SK-N-SH (cell line): ENCODE data around the gene PRDM10. TPM values are rescaled to one million over a fixed set of nuclear protein-coding genes. Genes with fewer than 3 reads are reported as not detected.

Experiments used
- CTCF ChIA-PET: fragments of 300-600, 350-600 bp; formaldehyde crosslinking; extraction: SDS; loops from one replicate; lab custom pipeline; 2021; lab: Yijun Ruan, JAX
- POLR2A ChIA-PET: fragments of 350-600 bp; sonication (Branson Sonifier 250); formaldehyde crosslinking; extraction: SDS; loops from one replicate; lab custom pipeline; 2020; ENCODE audit warnings: antibody characterized with exemption, inconsistent platforms; lab: Yijun Ruan, JAX
- DNase-seq: peaks from one replicate; pipeline ENCODE4 v3.0.0; 2012
- H2AFZ ChIP-seq: fragments of 200-600 bp; sonication (generic); 2 replicates; pipeline ENCODE4 v1.8.1; 2016; ENCODE audit warnings: antibody characterized with exemption, mild to moderate bottlenecking, low read depth
- H3F3A ChIP-seq: fragments of 200-600 bp; sonication (generic); replicated peaks from 2 replicates; pipeline ENCODE3; 2016; ENCODE audit warnings: antibody characterized with exemption, mild to moderate bottlenecking; ENCODE audit not compliant: insufficient read depth
- H3K27ac ChIP-seq, 2 experiments: fragments of 200-500 bp in 1 of 2; fragments of 200-600 bp in 1 of 2; sonication (Bioruptor generic) in 1 of 2; sonication (generic), shearing (Covaris generic) in 1 of 2; 2 replicates each; pipeline versions ENCODE4 v1.5.1 to v1.6.1; 2014 to 2016; ENCODE audit warnings: low read depth in 2 of 2, inconsistent platforms in 1 of 2, low read length in 1 of 2, mild to moderate bottlenecking in 1 of 2, mixed read lengths in 1 of 2
- H3K27me3 ChIP-seq: fragments of 200-600 bp; sonication (generic), shearing (Covaris generic); 2 replicates; pipeline ENCODE4 v1.6.1; 2016; ENCODE audit warnings: mixed run types; ENCODE audit not compliant: insufficient read depth
- H3K36me3 ChIP-seq, 2 experiments: fragments of 200-500 bp in 1 of 2; fragments of 200-600 bp in 1 of 2; sonication (Bioruptor generic) in 1 of 2; sonication (generic) in 1 of 2; replicated peaks in 1 of 2; 2 replicates each; pipeline versions ENCODE3 to v1.5.1; 2014 to 2016; ENCODE audit warnings: low read length in 1 of 2, mild to moderate bottlenecking in 1 of 2; ENCODE audit not compliant: insufficient read depth in 2 of 2, control insufficient read depth in 1 of 2
- H3K4me1 ChIP-seq, 2 experiments: fragments of 200-500 bp in 1 of 2; fragments of 200-600 bp in 1 of 2; sonication (Bioruptor generic) in 1 of 2; sonication (generic), shearing (Covaris generic) in 1 of 2; 2 replicates each; pipeline versions ENCODE4 v1.5.1 to v1.6.1; 2014 to 2016; ENCODE audit warnings: low read depth in 1 of 2, low read length in 1 of 2, mixed run types in 1 of 2; ENCODE audit not compliant: insufficient read depth in 2 of 2, control insufficient read depth in 1 of 2
- H3K4me2 ChIP-seq: fragments of 200-600 bp; sonication (generic), shearing (Covaris generic); 2 replicates; pipeline ENCODE4 v1.6.1; 2017; ENCODE audit warnings: mixed run types
- H3K4me3 ChIP-seq, 2 experiments: fragments of 200-500 bp in 1 of 2; fragments of 200-600 bp in 1 of 2; sonication (Bioruptor generic) in 1 of 2; sonication (generic), shearing (Covaris generic) in 1 of 2; 2 replicates each; pipeline versions ENCODE4 v1.5.1 to v1.8.1; 2014 to 2016; ENCODE audit warnings: low read depth in 2 of 2, inconsistent platforms in 1 of 2, low read length in 1 of 2, mild to moderate bottlenecking in 1 of 2, mixed read lengths in 1 of 2, moderate library complexity in 1 of 2
- H3K79me2 ChIP-seq: fragments of 200-600 bp; sonication (generic); 2 replicates; pipeline ENCODE4 v1.8.1; 2017; ENCODE audit warnings: mild to moderate bottlenecking; ENCODE audit not compliant: insufficient read depth
- H3K9ac ChIP-seq: fragments of 200-600 bp; sonication (generic); 2 replicates; pipeline ENCODE4 v1.6.1; 2017; ENCODE audit warnings: mixed run types
- H3K9me2 ChIP-seq: fragments of 200-600 bp; sonication (generic); 2 replicates; pipeline ENCODE4 v1.6.1; 2017; ENCODE audit warnings: mixed run types
- H3K9me3 ChIP-seq: fragments of 200-600 bp; sonication (generic); 2 replicates; pipeline ENCODE4 v1.6.1; 2017; ENCODE audit warnings: mixed run types, mild to moderate bottlenecking, moderate library complexity
- H4K20me1 ChIP-seq: fragments of 200-600 bp; sonication (generic); 2 replicates; pipeline ENCODE4 v1.6.1; 2017; ENCODE audit warnings: mild to moderate bottlenecking, mixed run types; ENCODE audit not compliant: insufficient read depth
- CHD2 ChIP-seq: fragments of 150-350 bp; IDR thresholded peaks from 2 replicates; pipeline ENCODE4 v1.6.1; 2018; ENCODE audit warnings: low read length; ENCODE audit not compliant: partially characterized antibody
- EP300 ChIP-seq, 2 experiments: IDR thresholded peaks; 2 replicates each; pipeline versions ENCODE4 v1.4.0 to v1.6.1; 2012; ENCODE audit warnings: borderline replicate concordance in 1 of 2, low read depth in 1 of 2, low read length in 1 of 2
- EZH2phosphoT487 ChIP-seq: fragments of 200-600 bp; sonication (generic); IDR thresholded peaks from 2 replicates; pipeline ENCODE4 v1.6.1; 2017; ENCODE audit warnings: low read depth, mixed run types, mild to moderate bottlenecking, antibody characterized with exemption, moderate library complexity, borderline replicate concordance
- GABPA ChIP-seq: IDR thresholded peaks from 2 replicates; pipeline ENCODE4 v1.4.0; 2012; ENCODE audit warnings: low read depth, mild to moderate bottlenecking
- GATA2 ChIP-seq: sonication (generic); formaldehyde crosslinking; IDR thresholded peaks from 2 replicates; pipeline ENCODE4 v1.5.0; 2020; ENCODE audit warnings: mild to moderate bottlenecking, missing genetic modification reagents
- POLR2AphosphoS5 ChIP-seq: IDR thresholded peaks from 2 replicates; pipeline ENCODE4 v1.6.1; 2012; ENCODE audit warnings: low read depth, low read length
- RFX5 ChIP-seq: IDR thresholded peaks from 2 replicates; pipeline ENCODE4 v1.6.1; 2012; ENCODE audit warnings: mild to moderate bottlenecking, improper control_type of control experiment, low read length
- SMC3 ChIP-seq: IDR thresholded peaks from 2 replicates; pipeline ENCODE4 v1.6.1; 2012; ENCODE audit warnings: low read depth, low read length, improper control_type of control experiment
- TAF1 ChIP-seq: IDR thresholded peaks from 2 replicates; pipeline ENCODE4 v1.6.1; 2012; ENCODE audit warnings: low read depth, mild to moderate bottlenecking, low read length, moderate library complexity, borderline replicate concordance
- TEAD4 ChIP-seq: IDR thresholded peaks from 2 replicates; pipeline ENCODE4 v1.4.0; 2012; ENCODE audit warnings: mild to moderate bottlenecking, borderline replicate concordance; ENCODE audit not compliant: insufficient read depth
- YY1 ChIP-seq: IDR thresholded peaks from 2 replicates; pipeline ENCODE4 v1.4.0; 2012; ENCODE audit warnings: low read depth, mild to moderate bottlenecking
- WGBS: methylation state at CpG from one replicate; pipeline ENCODE4 v1.1.6; 2017; ENCODE audit warnings: low lambda C conversion rate; 5-methylcytosine and 5-hydroxymethylcytosine counted together
- polyA plus RNA-seq, 3 experiments: library from polyadenylated mRNA; depleted of rRNA; stranded (reverse); fragments of >200 nt; gene quantifications; 2 replicates each; pipeline ENCODE4 v1.2.3, GENCODE V29; 2012
- TF ChIP-seq, protein P1 (sequence below): IDR thresholded peaks from 2 replicates; pipeline ENCODE4; 2012
- TF ChIP-seq, protein P2 (sequence below): fragments of 150-350 bp; IDR thresholded peaks from 2 replicates; pipeline ENCODE4 v1.6.1; 2017; ENCODE audit warnings: antibody characterized with exemption, low read length, low read depth, borderline replicate concordance
- TF ChIP-seq, protein P3 (sequence below): IDR thresholded peaks from 2 replicates; pipeline ENCODE4 v1.4.0; 2012; ENCODE audit warnings: low read depth, borderline replicate concordance
- TF ChIP-seq, protein P4 (sequence below): fragments of 150-350 bp; IDR thresholded peaks from 2 replicates; pipeline ENCODE4 v1.6.1; 2016; ENCODE audit warnings: mild to moderate bottlenecking, low read depth, low read length
- TF ChIP-seq, protein P5 (sequence below): IDR thresholded peaks from 2 replicates; pipeline ENCODE4 v1.6.1; 2012; ENCODE audit warnings: mild to moderate bottlenecking, low read depth, low read length, moderate library complexity

PRDM10 gene
- polyA plus RNA-seq, 1 of the 3 experiments (the other 2 are of a cell fraction) = 1.9 TPM

DNA sequence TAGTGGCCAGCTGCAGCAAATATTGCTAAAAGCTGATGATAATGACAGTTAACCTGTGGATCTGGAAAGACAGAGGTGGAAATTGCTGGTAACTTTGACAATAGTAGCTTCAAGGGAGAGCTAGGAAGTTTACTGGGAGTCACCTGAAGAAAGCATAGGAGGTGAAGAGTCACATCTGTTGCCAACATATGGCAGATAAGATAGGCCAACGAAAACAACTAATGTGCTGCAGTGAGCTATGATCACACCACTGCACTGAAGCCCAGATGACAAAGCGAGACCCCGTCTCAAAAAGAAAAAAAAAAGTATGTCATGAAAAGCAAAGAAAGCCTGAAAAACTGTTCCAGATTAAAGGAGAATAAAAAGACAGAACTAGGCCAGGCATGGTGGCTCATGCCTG is 4.3 kb upstream of the PRDM10 start:
- Histone ChIP-seq H3K27ac (no peak overlapping the region), H3K27me3 (no peaks in the 10 kb centered on the region), H3K9ac (no peak overlapping the region), H3K9me2 (no peaks in the 10 kb centered on the region), H3K9me3 (no peaks in the 10 kb centered on the region), H2AFZ (no peak overlapping the region), H3K36me3 (no peaks in the 10 kb centered on the region), H4K20me1 (no peaks in the 10 kb centered on the region), H3F3A (peaks cover 13% of the 10 kb centered on the region), H3K4me1 (no peaks in the 10 kb centered on the region; a peak in 2 of 4 replicates), H3K79me2 (no peaks in the 10 kb centered on the region), H3K4me2 (no peak overlapping the region), H3K4me3 (no peak overlapping the region)
- DNase-seq = no peak
- 84% methylated on average over 3 of the region's 3 CpGs for WGBS
- no peak for TF ChIP-seq YY1
- TF ChIP-seq, protein P1, sequence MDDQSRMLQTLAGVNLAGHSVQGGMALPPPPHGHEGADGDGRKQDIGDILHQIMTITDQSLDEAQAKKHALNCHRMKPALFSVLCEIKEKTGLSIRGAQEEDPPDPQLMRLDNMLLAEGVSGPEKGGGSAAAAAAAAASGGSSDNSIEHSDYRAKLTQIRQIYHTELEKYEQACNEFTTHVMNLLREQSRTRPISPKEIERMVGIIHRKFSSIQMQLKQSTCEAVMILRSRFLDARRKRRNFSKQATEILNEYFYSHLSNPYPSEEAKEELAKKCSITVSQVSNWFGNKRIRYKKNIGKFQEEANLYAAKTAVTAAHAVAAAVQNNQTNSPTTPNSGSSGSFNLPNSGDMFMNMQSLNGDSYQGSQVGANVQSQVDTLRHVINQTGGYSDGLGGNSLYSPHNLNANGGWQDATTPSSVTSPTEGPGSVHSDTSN = no peak
- TF ChIP-seq TEAD4 = no peak
- TF ChIP-seq GATA2 (CRISPR knock-in tag) = no peak
- no peak for TF ChIP-seq RFX5
- TF ChIP-seq, protein P2, sequence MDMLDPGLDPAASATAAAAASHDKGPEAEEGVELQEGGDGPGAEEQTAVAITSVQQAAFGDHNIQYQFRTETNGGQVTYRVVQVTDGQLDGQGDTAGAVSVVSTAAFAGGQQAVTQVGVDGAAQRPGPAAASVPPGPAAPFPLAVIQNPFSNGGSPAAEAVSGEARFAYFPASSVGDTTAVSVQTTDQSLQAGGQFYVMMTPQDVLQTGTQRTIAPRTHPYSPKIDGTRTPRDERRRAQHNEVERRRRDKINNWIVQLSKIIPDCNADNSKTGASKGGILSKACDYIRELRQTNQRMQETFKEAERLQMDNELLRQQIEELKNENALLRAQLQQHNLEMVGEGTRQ = no peak
- TF ChIP-seq GABPA = no peak
- TF ChIP-seq POLR2AphosphoS5 = no peak
- no peak for TF ChIP-seq EZH2phosphoT487
- no peak for TF ChIP-seq SMC3
- no peak for TF ChIP-seq CHD2
- TF ChIP-seq, protein P3, sequence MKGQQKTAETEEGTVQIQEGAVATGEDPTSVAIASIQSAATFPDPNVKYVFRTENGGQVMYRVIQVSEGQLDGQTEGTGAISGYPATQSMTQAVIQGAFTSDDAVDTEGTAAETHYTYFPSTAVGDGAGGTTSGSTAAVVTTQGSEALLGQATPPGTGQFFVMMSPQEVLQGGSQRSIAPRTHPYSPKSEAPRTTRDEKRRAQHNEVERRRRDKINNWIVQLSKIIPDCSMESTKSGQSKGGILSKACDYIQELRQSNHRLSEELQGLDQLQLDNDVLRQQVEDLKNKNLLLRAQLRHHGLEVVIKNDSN = no peak
- no peak for TF ChIP-seq TAF1
- TF ChIP-seq, protein P4, sequence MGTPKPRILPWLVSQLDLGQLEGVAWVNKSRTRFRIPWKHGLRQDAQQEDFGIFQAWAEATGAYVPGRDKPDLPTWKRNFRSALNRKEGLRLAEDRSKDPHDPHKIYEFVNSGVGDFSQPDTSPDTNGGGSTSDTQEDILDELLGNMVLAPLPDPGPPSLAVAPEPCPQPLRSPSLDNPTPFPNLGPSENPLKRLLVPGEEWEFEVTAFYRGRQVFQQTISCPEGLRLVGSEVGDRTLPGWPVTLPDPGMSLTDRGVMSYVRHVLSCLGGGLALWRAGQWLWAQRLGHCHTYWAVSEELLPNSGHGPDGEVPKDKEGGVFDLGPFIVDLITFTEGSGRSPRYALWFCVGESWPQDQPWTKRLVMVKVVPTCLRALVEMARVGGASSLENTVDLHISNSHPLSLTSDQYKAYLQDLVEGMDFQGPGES = no peak
- TF ChIP-seq EP300 (IDR thresholded peaks at IDR 0.05; ENCODE audit: borderline replicate concordance in 1 of 2, low read depth in 1 of 2, low read length in 1 of 2) = no peak
- TF ChIP-seq, protein P5, sequence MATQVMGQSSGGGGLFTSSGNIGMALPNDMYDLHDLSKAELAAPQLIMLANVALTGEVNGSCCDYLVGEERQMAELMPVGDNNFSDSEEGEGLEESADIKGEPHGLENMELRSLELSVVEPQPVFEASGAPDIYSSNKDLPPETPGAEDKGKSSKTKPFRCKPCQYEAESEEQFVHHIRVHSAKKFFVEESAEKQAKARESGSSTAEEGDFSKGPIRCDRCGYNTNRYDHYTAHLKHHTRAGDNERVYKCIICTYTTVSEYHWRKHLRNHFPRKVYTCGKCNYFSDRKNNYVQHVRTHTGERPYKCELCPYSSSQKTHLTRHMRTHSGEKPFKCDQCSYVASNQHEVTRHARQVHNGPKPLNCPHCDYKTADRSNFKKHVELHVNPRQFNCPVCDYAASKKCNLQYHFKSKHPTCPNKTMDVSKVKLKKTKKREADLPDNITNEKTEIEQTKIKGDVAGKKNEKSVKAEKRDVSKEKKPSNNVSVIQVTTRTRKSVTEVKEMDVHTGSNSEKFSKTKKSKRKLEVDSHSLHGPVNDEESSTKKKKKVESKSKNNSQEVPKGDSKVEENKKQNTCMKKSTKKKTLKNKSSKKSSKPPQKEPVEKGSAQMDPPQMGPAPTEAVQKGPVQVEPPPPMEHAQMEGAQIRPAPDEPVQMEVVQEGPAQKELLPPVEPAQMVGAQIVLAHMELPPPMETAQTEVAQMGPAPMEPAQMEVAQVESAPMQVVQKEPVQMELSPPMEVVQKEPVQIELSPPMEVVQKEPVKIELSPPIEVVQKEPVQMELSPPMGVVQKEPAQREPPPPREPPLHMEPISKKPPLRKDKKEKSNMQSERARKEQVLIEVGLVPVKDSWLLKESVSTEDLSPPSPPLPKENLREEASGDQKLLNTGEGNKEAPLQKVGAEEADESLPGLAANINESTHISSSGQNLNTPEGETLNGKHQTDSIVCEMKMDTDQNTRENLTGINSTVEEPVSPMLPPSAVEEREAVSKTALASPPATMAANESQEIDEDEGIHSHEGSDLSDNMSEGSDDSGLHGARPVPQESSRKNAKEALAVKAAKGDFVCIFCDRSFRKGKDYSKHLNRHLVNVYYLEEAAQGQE = no peak
- ChIA-PET POLR2A (no interaction called here), CTCF (interaction anchor here (1.2 kb wide), 1 partner anchor 20 kb away, joined by 3 read pairs; no protein-coding TSS in a partner anchor)
